Renal cortex interstitium (tissue), 11 donors: ENCODE results near the gene ITGAV. TPM values are rescaled to one million over a fixed set of nuclear protein-coding genes. Genes with fewer than 3 reads are reported as not detected.
"Not testable (repeated sequence)": the region's sequence is repeated elsewhere in the genome, so short reads cannot be mapped to it uniquely, and the experiment has no call there.

Experiments used
- DNase-seq, 11 donors: peaks; one replicate each; pipeline ENCODE4 v3.0.0-alpha.2; 2013; ENCODE audit warnings: low read depth in 9 of 11, low spot score in 4 of 11; ENCODE audit errors: extremely low read depth in 1 of 11
- polyA plus RNA-seq, 3 donors: library from polyadenylated mRNA; unstranded; fragments of 120-200 nt; gene quantifications; one replicate each; pipeline ENCODE4 v1.2.1, GENCODE V29; 2013; ENCODE audit not compliant: insufficient read length in 3 of 3

Gene ITGAV
- polyA plus RNA-seq, 3 donors = 63.7 to 75.5 (median 72.8) TPM

GRCh38 chr2:186562209-186562578 is 27.7 kb upstream of the ITGAV start:
- DNase-seq = no peak

GRCh38 chr2:186568600-186568999 is 21.3 kb upstream of the ITGAV start:
- DNase-seq = not testable (repeated sequence)

- not testable (repeated sequence) for DNase-seq
These were observed 20.7 kb upstream of the ITGAV start for GRCh38 chr2:186569127-186569526.

GRCh38 chr2:186569897-186570296 is 20.0 kb upstream of the ITGAV start:
- DNase-seq = peak in 5 of 11 donors; percentile 9 to 60 (median 51)

GRCh38 chr2:186570604-186571003 is 19.3 kb upstream of the ITGAV start:
- DNase-seq = no peak

GRCh38 chr2:186572705-186573104 is 17.2 kb upstream of the ITGAV start:
- no peak for DNase-seq

GRCh38 chr2:186573531-186573930 is 16.3 kb upstream of the ITGAV start:
- no peak for DNase-seq

- DNase-seq = no peak
These were observed 14.6 kb upstream of the ITGAV start for GRCh38 chr2:186575302-186575701.

GRCh38 chr2:186575856-186576255 is 14.0 kb upstream of the ITGAV start:
- no peak for DNase-seq

- no peak for DNase-seq
These were observed 13.2 kb upstream of the ITGAV start for GRCh38 chr2:186576614-186577013.

GRCh38 chr2:186582698-186583097 is 7.2 kb upstream of the ITGAV start:
- no peak for DNase-seq

- no peak for DNase-seq
These were observed 5.8 kb upstream of the ITGAV start for GRCh38 chr2:186584053-186584452.

- no peak for DNase-seq
These were observed 1.4 kb upstream of the ITGAV start for GRCh38 chr2:186588421-186588820.

GRCh38 chr2:186588940-186589611 is 780 bp upstream of the ITGAV start:
- no peak for DNase-seq

GRCh38 chr2:186590350-186590758 is 498 bp downstream of the ITGAV start:
- peak in 4 of 11 donors; percentile 20 to 44 (median 33) for DNase-seq

- peak in 2 of 11 donors; percentile 47 to 62 for DNase-seq
These were observed 1.1 kb downstream of the ITGAV start for GRCh38 chr2:186590759-186591505.

- no peak for DNase-seq
These were observed 1.6 kb downstream of the ITGAV start for GRCh38 chr2:186591506-186591890.

GRCh38 chr2:186592137-186592875 is 2.5 kb downstream of the ITGAV start:
- no peak for DNase-seq

GRCh38 chr2:186593523-186593922 is 3.7 kb downstream of the ITGAV start:
- no peak for DNase-seq
